Thoracic aorta (tissue), 2 donors: ENCODE measurements around the gene ZNF784. TPM values are rescaled to one million over a fixed set of nuclear protein-coding genes. Genes with fewer than 3 reads are reported as not detected.

ENCODE experiments used
- ATAC-seq: fragments of 150-250 bp; one replicate; pipeline ENCODE4 v1.8.0; 2017; ENCODE audit warnings: low read depth; ENCODE audit not compliant: insufficient number of reproducible peaks, low FRiP score
- DNase-seq: peaks from one replicate; pipeline ENCODE4 v3.0.0-alpha.2; 2020; ENCODE audit warnings: low spot score
- H3K27ac ChIP-seq, 2 donors: fragments of 200-600 bp; sonication (generic); 1 replicate in 1 of 2; 2 replicates in 1 of 2; pipeline ENCODE4 v1.5.1; 2016; ENCODE audit warnings: mild to moderate bottlenecking in 2 of 2, moderate library complexity in 2 of 2
- H3K27me3 ChIP-seq: fragments of 200-600 bp; sonication (generic); replicated peaks from 2 replicates; pipeline ENCODE4 v1.6.0; 2016; ENCODE audit warnings: mild to moderate bottlenecking; ENCODE audit not compliant: insufficient read depth
- H3K36me3 ChIP-seq: fragments of 200-600 bp; sonication (generic); one replicate; pipeline ENCODE4 v1.5.1; 2016
- H3K4me1 ChIP-seq, 2 donors: fragments of 200-600 bp; sonication (generic); 1 replicate in 1 of 2; 2 replicates in 1 of 2; pipeline versions ENCODE4 v1.5.1 to v1.6.0; 2016; ENCODE audit warnings: low read depth in 2 of 2, mild to moderate bottlenecking in 1 of 2; ENCODE audit not compliant: control insufficient read depth in 1 of 2
- H3K4me3 ChIP-seq: fragments of 200-600 bp; sonication (generic); 2 replicates; pipeline ENCODE4 v1.5.1; 2016; ENCODE audit warnings: mild to moderate bottlenecking
- H3K9me3 ChIP-seq: fragments of 200-600 bp; sonication (generic); 2 replicates; pipeline ENCODE4 v1.5.1; 2016
- CTCF ChIP-seq: fragments of 200-600 bp; sonication (generic); IDR thresholded peaks from one replicate; pipeline ENCODE4 v1.5.1; 2019; ENCODE audit warnings: antibody characterized with exemption
- total RNA-seq, 2 donors: library from RNA; depleted of rRNA; stranded (reverse); fragments of >200 nt; gene quantifications; one replicate each; pipeline versions ENCODE4 v1.1.0 to v1.2.3, GENCODE V29; 2016

The ZNF784 gene
- total RNA-seq, 2 donors from 2014 or later: 8.5 to 13.0 TPM

DNA sequence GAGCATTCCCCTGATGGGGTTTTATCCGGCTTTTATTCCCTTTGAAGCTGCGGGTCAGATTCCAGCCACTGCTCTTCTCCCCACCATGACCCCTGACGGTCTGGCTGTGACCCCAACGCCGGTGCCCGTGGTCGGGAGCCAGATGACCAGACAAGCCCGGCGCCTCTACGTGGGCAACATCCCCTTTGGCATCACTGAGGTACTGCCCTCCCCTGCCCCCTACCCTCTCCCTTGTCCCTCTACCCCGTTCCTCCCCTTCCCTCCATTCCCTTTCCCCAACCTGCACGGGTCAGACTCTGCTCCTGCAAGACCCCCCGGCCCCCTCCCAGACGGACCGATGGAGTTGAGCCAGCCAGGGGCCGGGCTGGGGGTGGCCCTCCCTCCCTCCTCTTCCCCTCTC, 36.6 kb upstream of the ZNF784 start:
- H3K27ac ChIP-seq: no peak overlapping the region
- H3K36me3 ChIP-seq: peaks cover 63% of the 10 kb centered on the region
- TF ChIP-seq CTCF: no peak
- no peak for ATAC-seq
- peaks cover 32 to 34% of the 10 kb centered on the region in 2 donors for H3K4me1 ChIP-seq
- no peaks in the 10 kb centered on the region for H3K9me3 ChIP-seq
- no peaks in the 10 kb centered on the region for H3K27me3 ChIP-seq
- no peak overlapping the region for H3K4me3 ChIP-seq
- no peak for DNase-seq

DNA sequence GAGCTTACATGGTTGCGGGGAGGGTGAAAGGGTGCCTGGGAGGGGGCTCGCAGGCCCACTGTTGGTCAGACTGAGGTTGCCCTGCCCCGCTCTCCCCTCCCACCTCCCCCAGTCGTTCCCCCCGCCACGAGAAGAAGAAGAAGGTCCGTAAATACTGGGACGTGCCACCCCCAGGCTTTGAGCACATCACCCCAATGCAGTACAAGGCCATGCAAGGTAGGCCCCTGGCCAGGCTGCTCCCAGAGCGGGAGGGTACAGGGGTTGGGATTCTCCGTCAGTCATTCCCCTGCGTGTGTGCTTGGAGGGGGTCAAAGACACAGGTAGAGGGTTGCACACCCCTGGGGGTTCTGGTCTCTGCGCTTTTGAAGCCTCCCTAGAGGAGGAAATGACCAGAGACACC, 36.0 kb upstream of the ZNF784 start:
- DNase-seq (no peak), ATAC-seq (no peak)
- peaks cover 34 to 38% of the 10 kb centered on the region in 2 donors for H3K4me1 ChIP-seq
- H3K36me3 ChIP-seq: peaks cover 60% of the 10 kb centered on the region
- no peak for TF ChIP-seq CTCF
- no peaks in the 10 kb centered on the region for H3K9me3 ChIP-seq
- no peak overlapping the region for H3K27ac ChIP-seq
- H3K4me3 ChIP-seq: no peak overlapping the region
- no peaks in the 10 kb centered on the region for H3K27me3 ChIP-seq

- DNase-seq (no peak), ATAC-seq (no peak)
- Histone ChIP-seq H3K4me1 (peaks cover 34 to 38% of the 10 kb centered on the region in 2 donors), H3K9me3 (no peaks in the 10 kb centered on the region), H3K4me3 (no peak overlapping the region), H3K27ac (no peak overlapping the region), H3K36me3 (peaks cover 57% of the 10 kb centered on the region), H3K27me3 (no peaks in the 10 kb centered on the region)
- TF ChIP-seq CTCF: no peak
Measured at GRCh38 chr19:55659822-55660221, 35.5 kb upstream of the ZNF784 start.

- no peak for DNase-seq
- no peak for TF ChIP-seq CTCF
- Histone ChIP-seq H3K4me3 (no peak overlapping the region), H3K4me1 (peaks cover 34 to 38% of the 10 kb centered on the region in 2 donors), H3K9me3 (no peaks in the 10 kb centered on the region), H3K36me3 (peaks cover 48% of the 10 kb centered on the region), H3K27me3 (no peaks in the 10 kb centered on the region), H3K27ac (no peak overlapping the region)
- no peak for ATAC-seq
Measured at GRCh38 chr19:55658846-55659459, 34.6 kb upstream of the ZNF784 start.

DNA sequence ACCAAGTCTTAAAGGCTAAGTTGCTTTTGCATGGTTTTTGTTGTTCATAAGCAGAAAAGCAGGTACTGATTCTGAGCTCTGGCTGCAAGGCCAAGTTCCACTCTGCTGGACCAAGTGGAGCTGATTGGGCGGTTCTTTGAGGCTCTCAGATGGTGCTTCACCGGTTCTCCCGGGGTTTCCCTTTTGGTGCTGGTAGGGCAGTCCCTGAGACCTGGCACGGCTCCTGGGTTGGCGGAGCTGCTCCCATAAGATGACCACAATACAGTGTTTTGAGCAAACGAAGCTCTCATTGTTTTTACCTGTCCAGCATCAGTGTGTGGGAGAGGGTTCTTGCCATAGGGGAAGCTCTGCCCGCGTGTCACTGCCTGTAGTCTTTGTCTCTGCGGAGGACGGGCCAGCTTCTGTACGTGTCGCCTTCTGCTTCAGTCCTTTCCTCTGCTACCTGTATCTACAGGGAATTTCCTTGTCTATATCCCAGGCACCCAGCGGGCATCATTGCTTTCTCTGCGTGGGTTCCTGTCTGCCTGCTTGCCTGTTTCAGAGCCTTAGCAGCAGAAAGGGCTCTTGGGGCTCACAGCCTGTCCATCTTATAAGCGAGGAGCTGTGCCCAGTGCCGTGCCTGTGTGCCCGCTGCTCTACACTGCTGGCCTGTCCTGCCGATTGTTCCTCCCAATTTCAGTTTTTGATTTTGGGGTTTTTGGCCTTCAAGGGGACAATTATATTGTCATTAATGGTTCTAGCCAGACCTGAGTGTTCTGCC, 32.8 kb upstream of the ZNF784 start:
- H3K27me3 ChIP-seq: no peaks in the 10 kb centered on the region
- no peak for ATAC-seq
- H3K36me3 ChIP-seq: peaks cover 30% of the 10 kb centered on the region
- peak overlapping the region; percentile 100 for H3K4me3 ChIP-seq
- H3K4me1 ChIP-seq: peaks cover 37 to 46% of the 10 kb centered on the region in 2 donors
- DNase-seq: no peak
- no peaks in the 10 kb centered on the region for H3K9me3 ChIP-seq
- TF ChIP-seq CTCF: no peak
- no peak overlapping the region for H3K27ac ChIP-seq
